ENCODE results near the gene FARSA. TPM values are rescaled to one million over a fixed set of nuclear protein-coding genes. Genes with fewer than 3 reads are reported as not detected.

Gene FARSA
- total and polyA plus RNA-seq, 10 of the 15 experiments (the other 5 are each of a cell fraction or from before 2014, with no cell fraction given), result 20.3 to 212 (median 76.4) TPM

- TF ChIP-seq, protein P1, sequence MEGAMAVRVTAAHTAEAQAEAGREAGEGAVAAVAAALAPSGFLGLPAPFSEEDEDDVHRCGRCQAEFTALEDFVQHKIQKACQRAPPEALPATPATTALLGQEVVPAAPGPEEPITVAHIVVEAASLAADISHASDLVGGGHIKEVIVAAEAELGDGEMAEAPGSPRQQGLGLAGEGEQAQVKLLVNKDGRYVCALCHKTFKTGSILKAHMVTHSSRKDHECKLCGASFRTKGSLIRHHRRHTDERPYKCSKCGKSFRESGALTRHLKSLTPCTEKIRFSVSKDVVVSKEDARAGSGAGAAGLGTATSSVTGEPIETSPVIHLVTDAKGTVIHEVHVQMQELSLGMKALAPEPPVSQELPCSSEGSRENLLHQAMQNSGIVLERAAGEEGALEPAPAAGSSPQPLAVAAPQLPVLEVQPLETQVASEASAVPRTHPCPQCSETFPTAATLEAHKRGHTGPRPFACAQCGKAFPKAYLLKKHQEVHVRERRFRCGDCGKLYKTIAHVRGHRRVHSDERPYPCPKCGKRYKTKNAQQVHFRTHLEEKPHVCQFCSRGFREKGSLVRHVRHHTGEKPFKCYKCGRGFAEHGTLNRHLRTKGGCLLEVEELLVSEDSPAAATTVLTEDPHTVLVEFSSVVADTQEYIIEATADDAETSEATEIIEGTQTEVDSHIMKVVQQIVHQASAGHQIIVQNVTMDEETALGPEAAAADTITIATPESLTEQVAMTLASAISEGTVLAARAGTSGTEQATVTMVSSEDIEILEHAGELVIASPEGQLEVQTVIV (IDR thresholded peaks at IDR 0.05; ENCODE audit: borderline replicate concordance, partially characterized antibody), result no peak
- peak; percentile 99 for TF ChIP-seq USF1 (IDR thresholded peaks at IDR 0.05; ENCODE audit: borderline replicate concordance, extremely low read length, insufficient read depth, low read depth, low read length)
- TF ChIP-seq PAX8 (IDR thresholded peaks at IDR 0.05), result no peak
- TF ChIP-seq SMAD5 (IDR thresholded peaks at IDR 0.05; ENCODE audit: low read depth), result peak; percentile 82; the same call in 1 of the 2 replicates
- TF ChIP-seq, protein P2, sequence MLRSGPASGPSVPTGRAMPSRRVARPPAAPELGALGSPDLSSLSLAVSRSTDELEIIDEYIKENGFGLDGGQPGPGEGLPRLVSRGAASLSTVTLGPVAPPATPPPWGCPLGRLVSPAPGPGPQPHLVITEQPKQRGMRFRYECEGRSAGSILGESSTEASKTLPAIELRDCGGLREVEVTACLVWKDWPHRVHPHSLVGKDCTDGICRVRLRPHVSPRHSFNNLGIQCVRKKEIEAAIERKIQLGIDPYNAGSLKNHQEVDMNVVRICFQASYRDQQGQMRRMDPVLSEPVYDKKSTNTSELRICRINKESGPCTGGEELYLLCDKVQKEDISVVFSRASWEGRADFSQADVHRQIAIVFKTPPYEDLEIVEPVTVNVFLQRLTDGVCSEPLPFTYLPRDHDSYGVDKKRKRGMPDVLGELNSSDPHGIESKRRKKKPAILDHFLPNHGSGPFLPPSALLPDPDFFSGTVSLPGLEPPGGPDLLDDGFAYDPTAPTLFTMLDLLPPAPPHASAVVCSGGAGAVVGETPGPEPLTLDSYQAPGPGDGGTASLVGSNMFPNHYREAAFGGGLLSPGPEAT (IDR thresholded peaks at IDR 0.05; ENCODE audit: low read depth), result no peak
- TF ChIP-seq KLF5 (IDR thresholded peaks at IDR 0.05; ENCODE audit: partially characterized antibody), result no peak
- TF ChIP-seq STAT3 (IDR thresholded peaks at IDR 0.05; ENCODE audit: low read depth, low read length), result no peak
- no peak for TF ChIP-seq SUPT20H (IDR thresholded peaks at IDR 0.05; ENCODE audit: borderline replicate concordance, control insufficient read depth, low read depth, low read length)
- TF ChIP-seq BHLHE40 (IDR thresholded peaks at IDR 0.05; ENCODE audit: borderline replicate concordance in 1 of 2, low read depth in 2 of 2, low read length in 1 of 2), result peak; percentile 100
- TF ChIP-seq GABPA (IDR thresholded peaks at IDR 0.05; ENCODE audit: low read depth), result peak; percentile 79
- TF ChIP-seq CREB1 (IDR thresholded peaks at IDR 0.05; ENCODE audit: low read depth), result peak; percentile 99
- TF ChIP-seq CHD2 (IDR thresholded peaks at IDR 0.05; ENCODE audit: borderline replicate concordance, low read depth, low read length), result peak; percentile 65; the same call in 1 of the 2 replicates
- peak; percentile 65; the same call in 1 of the 2 replicates for TF ChIP-seq DPF2 (IDR thresholded peaks at IDR 0.05)
- TF ChIP-seq, protein P3, sequence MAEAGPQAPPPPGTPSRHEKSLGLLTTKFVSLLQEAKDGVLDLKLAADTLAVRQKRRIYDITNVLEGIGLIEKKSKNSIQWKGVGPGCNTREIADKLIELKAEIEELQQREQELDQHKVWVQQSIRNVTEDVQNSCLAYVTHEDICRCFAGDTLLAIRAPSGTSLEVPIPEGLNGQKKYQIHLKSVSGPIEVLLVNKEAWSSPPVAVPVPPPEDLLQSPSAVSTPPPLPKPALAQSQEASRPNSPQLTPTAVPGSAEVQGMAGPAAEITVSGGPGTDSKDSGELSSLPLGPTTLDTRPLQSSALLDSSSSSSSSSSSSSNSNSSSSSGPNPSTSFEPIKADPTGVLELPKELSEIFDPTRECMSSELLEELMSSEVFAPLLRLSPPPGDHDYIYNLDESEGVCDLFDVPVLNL (IDR thresholded peaks at IDR 0.05; ENCODE audit: low read depth, low read length), result no peak; the same call in 1 of the 2 replicates
- TF ChIP-seq ZNF384 (IDR thresholded peaks at IDR 0.05; ENCODE audit: borderline replicate concordance, low read depth, low read length), result no peak
- TF ChIP-seq ZNF622 (IDR thresholded peaks at IDR 0.05), result no peak
- no peak for TF ChIP-seq CBX5 (IDR thresholded peaks at IDR 0.05; ENCODE audit: low read depth)
- peak; percentile 51; the same call in 1 of the 2 replicates for TF ChIP-seq TCF12 (IDR thresholded peaks at IDR 0.05; ENCODE audit: low read depth, low read length)
- TF ChIP-seq POLR2AphosphoS2 (IDR thresholded peaks at IDR 0.05; ENCODE audit: low read depth, low read length), result peak; percentile 98
- TF ChIP-seq CHD4 (IDR thresholded peaks at IDR 0.05), result no peak
- TF ChIP-seq MLLT1 (IDR thresholded peaks at IDR 0.05), result 0 out of 2 replicates have a peak, but pooled peaks have one; percentile 60
- TF ChIP-seq JUND (IDR thresholded peaks at IDR 0.05; ENCODE audit: low read depth, low read length), result 0 out of 2 replicates have a peak, but pooled peaks have one; percentile 12
- TF ChIP-seq NFYA (IDR thresholded peaks at IDR 0.05; ENCODE audit: borderline replicate concordance, low read depth, low read length), result no peak
Observed at GRCh38 chr19:12945479-12946091, 12.1 kb upstream of the FARSA start, which contains the start of gene RAD23A (continued).

Measured in GM12878 (cell line).